AG10803 (cell line): Measurements from ENCODE around the gene VPS26C.

Experiments used
- DNase-seq: peaks from one replicate; pipeline ENCODE4 v3.0.0; 2010; ENCODE audit warnings: low read depth
- H3K4me3 ChIP-seq: 2 replicates; pipeline ENCODE4 v1.5.1; 2011; ENCODE audit warnings: mild to moderate bottlenecking, low read length, control low read depth
- TF ChIP-seq, protein P1 (sequence below): conservative IDR thresholded peaks from 2 replicates; pipeline ENCODE4 v1.5.1; 2011; ENCODE audit warnings: mild to moderate bottlenecking, low read length, control low read depth, inconsistent platforms

Gene VPS26C

DNA sequence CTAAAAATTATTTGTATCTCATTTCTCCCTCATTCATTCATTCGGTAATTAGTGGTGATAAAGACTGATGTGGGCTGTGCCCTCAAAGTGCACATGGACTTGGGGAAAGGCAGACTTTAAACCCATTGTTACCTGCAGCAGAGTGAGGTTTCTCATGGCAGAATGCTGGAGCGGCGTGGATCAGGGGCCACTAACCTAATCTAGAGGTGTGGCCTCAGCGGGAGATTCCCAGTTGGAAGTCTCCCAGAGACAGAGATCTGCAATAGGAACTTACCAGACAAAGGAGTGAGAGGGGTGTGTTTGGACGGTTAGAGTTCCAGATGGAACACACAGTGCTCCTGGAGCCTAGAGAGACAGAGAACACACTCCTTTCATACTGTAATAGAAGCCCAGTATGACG lies 73.5 kb downstream of the VPS26C start:
- TF ChIP-seq, protein P1, sequence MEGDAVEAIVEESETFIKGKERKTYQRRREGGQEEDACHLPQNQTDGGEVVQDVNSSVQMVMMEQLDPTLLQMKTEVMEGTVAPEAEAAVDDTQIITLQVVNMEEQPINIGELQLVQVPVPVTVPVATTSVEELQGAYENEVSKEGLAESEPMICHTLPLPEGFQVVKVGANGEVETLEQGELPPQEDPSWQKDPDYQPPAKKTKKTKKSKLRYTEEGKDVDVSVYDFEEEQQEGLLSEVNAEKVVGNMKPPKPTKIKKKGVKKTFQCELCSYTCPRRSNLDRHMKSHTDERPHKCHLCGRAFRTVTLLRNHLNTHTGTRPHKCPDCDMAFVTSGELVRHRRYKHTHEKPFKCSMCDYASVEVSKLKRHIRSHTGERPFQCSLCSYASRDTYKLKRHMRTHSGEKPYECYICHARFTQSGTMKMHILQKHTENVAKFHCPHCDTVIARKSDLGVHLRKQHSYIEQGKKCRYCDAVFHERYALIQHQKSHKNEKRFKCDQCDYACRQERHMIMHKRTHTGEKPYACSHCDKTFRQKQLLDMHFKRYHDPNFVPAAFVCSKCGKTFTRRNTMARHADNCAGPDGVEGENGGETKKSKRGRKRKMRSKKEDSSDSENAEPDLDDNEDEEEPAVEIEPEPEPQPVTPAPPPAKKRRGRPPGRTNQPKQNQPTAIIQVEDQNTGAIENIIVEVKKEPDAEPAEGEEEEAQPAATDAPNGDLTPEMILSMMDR: no peak
- DNase-seq: no peak
- H3K4me3 ChIP-seq: no peak overlapping the region

- TF ChIP-seq, protein P1: no peak
- H3K4me3 ChIP-seq: no peak overlapping the region
- no peak for DNase-seq
Measured at GRCh38 chr21:37193006-37193405, 74.1 kb downstream of the VPS26C start.

GRCh38 chr21:37192019-37192418 lies 75.1 kb downstream of the VPS26C start:
- DNase-seq: no peak
- no peak overlapping the region for H3K4me3 ChIP-seq
- TF ChIP-seq, protein P1: no peak

DNA sequence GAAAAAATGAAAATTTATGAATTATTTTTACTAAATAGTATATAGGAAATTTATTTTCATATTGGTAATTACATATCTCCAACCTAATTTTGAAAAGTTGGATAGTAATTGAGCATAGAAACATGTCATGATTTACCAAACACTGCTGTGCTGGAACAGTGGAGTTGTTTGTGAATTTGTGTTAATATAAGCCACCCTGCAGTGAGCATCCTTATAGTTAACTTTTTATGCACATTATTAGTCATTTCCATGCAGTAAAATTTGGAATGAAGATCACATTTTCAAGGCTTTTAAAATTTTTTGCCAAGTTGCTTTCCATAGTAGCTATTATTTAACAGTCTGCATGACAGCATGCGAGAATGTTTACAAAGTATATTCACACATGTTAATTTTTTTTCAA lies 78.3 kb downstream of the VPS26C start:
- TF ChIP-seq, protein P1: no peak
- DNase-seq: no peak
- H3K4me3 ChIP-seq: no peak overlapping the region

- TF ChIP-seq, protein P1: no peak
- no peak overlapping the region for H3K4me3 ChIP-seq
- no peak for DNase-seq
Measured at GRCh38 chr21:37186983-37187382, 80.2 kb downstream of the VPS26C start.

- no peak overlapping the region for H3K4me3 ChIP-seq
Measured at GRCh38 chr21:37184784-37185593, 82.1 kb downstream of the VPS26C start.

GRCh38 chr21:37183749-37184148 lies 83.4 kb downstream of the VPS26C start:
- no peak overlapping the region for H3K4me3 ChIP-seq
- TF ChIP-seq, protein P1: no peak
- no peak for DNase-seq

More at GRCh38 chr21:37184784-37185593, 82.1 kb downstream of the VPS26C start:
- TF ChIP-seq, protein P1: no peak
- no peak for DNase-seq
